ENCODE results near the gene TNFAIP3. TPM values are rescaled to one million over a fixed set of nuclear protein-coding genes. Genes with fewer than 3 reads are reported as not detected.

Gene TNFAIP3
- total and polyA plus RNA-seq, 2 experiments from 2014 or later = 73.4 to 141 TPM

- H3K4me1 ChIP-seq (ENCODE audit: insufficient read depth) = peaks cover 17% of the 10 kb centered on the region
Observed at GRCh38 chr6:137870308-137870644, 3.2 kb downstream of the TNFAIP3 start.

GRCh38 chr6:137870744-137871247 lies 3.7 kb downstream of the TNFAIP3 start:
- H3K36me3 ChIP-seq (replicated peaks; ENCODE audit: insufficient read depth, low read depth) = peaks cover 6% of the 10 kb centered on the region
- no peak for DNase-seq (ENCODE audit: low spot score)
- peak overlapping the region; percentile 9 for H3K4me3 ChIP-seq
- peaks cover 11% of the 10 kb centered on the region for H3K4me1 ChIP-seq (ENCODE audit: insufficient read depth)
- H3K4me2 ChIP-seq = peak overlapping the region; percentile 72
- H3K9me2 ChIP-seq (replicated peaks; ENCODE audit: insufficient read depth) = no peaks in the 10 kb centered on the region
- peak overlapping the region; percentile 45 for H3K27ac ChIP-seq
- H2AFZ ChIP-seq = no peak overlapping the region
- 25% methylated on average over 4 of the region's 4 CpGs for WGBS (ENCODE audit: low lambda C conversion rate, missing lambda C conversion rate)
- peaks cover 56% of the 10 kb centered on the region for H3K79me2 ChIP-seq
- H3K9me3 ChIP-seq (ENCODE audit: low read depth) = no peaks in the 10 kb centered on the region
- no peak for TF ChIP-seq EZH2phosphoT487 (IDR thresholded peaks at IDR 0.05; ENCODE audit: low read depth, severe bottlenecking, unreplicated experiment)
- no peak for TF ChIP-seq EZH2 (IDR thresholded peaks at IDR 0.05; ENCODE audit: borderline replicate concordance)
- TF ChIP-seq CTCF (IDR thresholded peaks at IDR 0.05; ENCODE audit: poor library complexity) = no peak
- H3K27me3 ChIP-seq = no peaks in the 10 kb centered on the region
- H4K20me1 ChIP-seq (ENCODE audit: insufficient read depth, poor library complexity, severe bottlenecking) = peaks cover 4% of the 10 kb centered on the region

More at GRCh38 chr6:137870308-137870644, 3.2 kb downstream of the TNFAIP3 start:
- Histone ChIP-seq H3K27ac (peak overlapping the region; percentile 45), H3K4me3 (peak overlapping the region; percentile 9), H3K9me2 (replicated peaks; ENCODE audit: insufficient read depth) (no peaks in the 10 kb centered on the region), H3K27me3 (no peaks in the 10 kb centered on the region), H3K4me2 (peak overlapping the region; percentile 72), H3K9me3 (ENCODE audit: low read depth) (no peaks in the 10 kb centered on the region), H4K20me1 (ENCODE audit: insufficient read depth, poor library complexity, severe bottlenecking) (peaks cover 4% of the 10 kb centered on the region), H3K79me2 (peaks cover 56% of the 10 kb centered on the region), H2AFZ (no peak overlapping the region), H3K36me3 (replicated peaks; ENCODE audit: insufficient read depth, low read depth) (peaks cover 6% of the 10 kb centered on the region)
- WGBS (ENCODE audit: low lambda C conversion rate, missing lambda C conversion rate) = 65% methylated on average over 5 of the region's 5 CpGs
- no peak for DNase-seq (ENCODE audit: low spot score)
- TF ChIP-seq EZH2 (IDR thresholded peaks at IDR 0.05; ENCODE audit: borderline replicate concordance) (no peak), CTCF (IDR thresholded peaks at IDR 0.05; ENCODE audit: poor library complexity) (no peak), EZH2phosphoT487 (IDR thresholded peaks at IDR 0.05; ENCODE audit: low read depth, severe bottlenecking, unreplicated experiment) (no peak)

- Histone ChIP-seq H3K4me2 (peak overlapping the region; percentile 72), H3K9me3 (ENCODE audit: low read depth) (no peaks in the 10 kb centered on the region), H2AFZ (no peak overlapping the region), H3K4me1 (ENCODE audit: insufficient read depth) (peaks cover 6% of the 10 kb centered on the region), H3K4me3 (no peak overlapping the region), H4K20me1 (ENCODE audit: insufficient read depth, poor library complexity, severe bottlenecking) (peaks cover 4% of the 10 kb centered on the region), H3K36me3 (replicated peaks; ENCODE audit: insufficient read depth, low read depth) (peaks cover 6% of the 10 kb centered on the region), H3K27ac (peak overlapping the region; percentile 54), H3K9me2 (replicated peaks; ENCODE audit: insufficient read depth) (no peaks in the 10 kb centered on the region), H3K27me3 (no peaks in the 10 kb centered on the region), H3K79me2 (peaks cover 56% of the 10 kb centered on the region)
- no peak for DNase-seq (ENCODE audit: low spot score)
- no peak for TF ChIP-seq CTCF (IDR thresholded peaks at IDR 0.05; ENCODE audit: poor library complexity)
- no peak for TF ChIP-seq EZH2 (IDR thresholded peaks at IDR 0.05; ENCODE audit: borderline replicate concordance)
- no peak for TF ChIP-seq EZH2phosphoT487 (IDR thresholded peaks at IDR 0.05; ENCODE audit: low read depth, severe bottlenecking, unreplicated experiment)
- WGBS (ENCODE audit: low lambda C conversion rate, missing lambda C conversion rate) = 87% methylated on average over 11 of the region's 11 CpGs
Observed at GRCh38 chr6:137871291-137871690, 4.2 kb downstream of the TNFAIP3 start.

Measured in hepatocyte (in vitro differentiated cells).